B cell (primary cell): ENCODE results near the gene PYCR2. TPM values are rescaled to one million over a fixed set of nuclear protein-coding genes. Genes with fewer than 3 reads are reported as not detected.
"Not testable (repeated sequence)": the region's sequence is repeated elsewhere in the genome, so short reads cannot be mapped to it uniquely, and the experiment has no call there.

ENCODE experiments used
- ATAC-seq: fragments of 200-7000 bp; cut with Tn5 transposase; one replicate; pipeline ENCODE4 v1.10.0; 2021; ENCODE audit warnings: low read depth, mild to moderate bottlenecking, moderate number of reproducible peaks, moderate library complexity
- CTCF ChIA-PET: fragments of 350-600 bp; sonication (Branson Sonifier 250); formaldehyde crosslinking; loops from one replicate; lab custom pipeline; 2021; ENCODE audit warnings: antibody characterized with exemption, inconsistent platforms; lab: Charles Lee
- POLR2A ChIA-PET: fragments of 350-600 bp; sonication (Branson Sonifier 250); formaldehyde crosslinking; loops from one replicate; lab custom pipeline; 2021; ENCODE audit warnings: antibody characterized with exemption; lab: Charles Lee
- DNase-seq: peaks from one replicate; pipeline ENCODE4 v3.0.0; 2013
- H2AFZ ChIP-seq: 2 replicates; pipeline ENCODE4 v1.6.1; 2012; ENCODE audit warnings: mild to moderate bottlenecking, low read depth, low read length; ENCODE audit not compliant: insufficient read depth, poor library complexity, severe bottlenecking
- H3K27ac ChIP-seq, 2 donors: 1 replicate in 1 of 2; 2 replicates in 1 of 2; pipeline ENCODE4 v1.5.1; 2012 to 2013; ENCODE audit warnings: low read length in 2 of 2, mild to moderate bottlenecking in 2 of 2, moderate library complexity in 1 of 2
- H3K27me3 ChIP-seq, 4 experiments: fragments of 200-600 bp in 1 of 4; sonication (generic) in 1 of 4; replicated peaks in 1 of 4; 1 replicate in 2 of 4; 2 replicates in 2 of 4; pipeline versions ENCODE4 v1.6.1 to v1.7.0; 2013 to 2016; ENCODE audit warnings: low read length in 3 of 4, mild to moderate bottlenecking in 2 of 4, mixed read lengths in 1 of 4, moderate library complexity in 1 of 4; ENCODE audit not compliant: insufficient read depth in 4 of 4, control insufficient read depth in 3 of 4; ENCODE audit errors: control extremely low read depth in 1 of 4
- H3K36me3 ChIP-seq, 2 experiments: replicated peaks in 1 of 2; 1 replicate in 1 of 2; 2 replicates in 1 of 2; pipeline versions ENCODE4 v1.6.1 to v1.7.1; 2013; ENCODE audit warnings: low read length in 1 of 2; ENCODE audit not compliant: insufficient read depth in 2 of 2, control insufficient read depth in 1 of 2; ENCODE audit errors: control extremely low read depth in 1 of 2, extremely low read depth in 1 of 2
- H3K4me1 ChIP-seq, 2 donors: fragments of 200-600 bp in 1 of 2; sonication (generic) in 1 of 2; 1 replicate in 1 of 2; 2 replicates in 1 of 2; pipeline versions ENCODE4 v1.5.1 to v1.6.1; 2013 to 2017; ENCODE audit warnings: low read length in 2 of 2; ENCODE audit not compliant: control insufficient read depth in 2 of 2, insufficient read depth in 2 of 2
- H3K4me2 ChIP-seq: replicated peaks from 2 replicates; pipeline ENCODE3; 2012; ENCODE audit warnings: mild to moderate bottlenecking, low read depth, low read length; ENCODE audit not compliant: poor library complexity, severe bottlenecking
- H3K4me3 ChIP-seq, 5 experiments: fragments of 200-600 bp in 1 of 5; sonication (generic) in 1 of 5; 1 replicate in 3 of 5; 2 replicates in 2 of 5; pipeline versions ENCODE4 v1.5.1 to v1.7.0; 2011 to 2016; ENCODE audit warnings: low read length in 4 of 5, mild to moderate bottlenecking in 4 of 5, low read depth in 2 of 5, control low read depth in 1 of 5, moderate library complexity in 1 of 5; ENCODE audit not compliant: insufficient read depth in 1 of 5; ENCODE audit errors: control extremely low read depth in 1 of 5, extremely low read depth in 1 of 5
- H3K79me2 ChIP-seq: fragments of 200-600 bp; sonication (generic); one replicate; pipeline ENCODE4 v1.6.0; 2016; ENCODE audit warnings: low read length; ENCODE audit not compliant: control insufficient read depth, insufficient read depth
- H3K9ac ChIP-seq: fragments of 200-600 bp; sonication (generic); 2 replicates; pipeline ENCODE4 v1.6.1; 2017; ENCODE audit warnings: mild to moderate bottlenecking, low read length, moderate library complexity
- H3K9me3 ChIP-seq, 3 donors: one replicate each; pipeline versions ENCODE4 v1.6.1 to v1.7.1; 2013; ENCODE audit warnings: low read length in 2 of 3; ENCODE audit not compliant: control insufficient read depth in 2 of 3, insufficient read depth in 1 of 3; ENCODE audit errors: control extremely low read depth in 1 of 3
- H4K20me1 ChIP-seq: 2 replicates; pipeline ENCODE4 v1.6.0; 2012; ENCODE audit warnings: mild to moderate bottlenecking, low read length; ENCODE audit not compliant: insufficient read depth, control insufficient read depth, poor library complexity, severe bottlenecking
- H3K27ac Mint-ChIP-seq: one replicate; pipeline ENCODE4 v1.8.0; 2021; ENCODE audit warnings: mixed read lengths
- H3K27me3 Mint-ChIP-seq: one replicate; pipeline ENCODE4 v1.8.0; 2021; ENCODE audit warnings: mixed read lengths
- H3K4me1 Mint-ChIP-seq: one replicate; pipeline ENCODE4 v1.8.0; 2021; ENCODE audit warnings: mixed read lengths
- H3K4me3 Mint-ChIP-seq: one replicate; pipeline ENCODE4 v1.8.0; 2021; ENCODE audit warnings: mixed read lengths
- H3K9me3 Mint-ChIP-seq: one replicate; pipeline ENCODE4 v1.8.0; 2022; ENCODE audit warnings: mixed read lengths; ENCODE audit not compliant: insufficient read depth
- CTCF ChIP-seq: fragments of 200-600 bp; IDR thresholded peaks from one replicate; pipeline ENCODE4 v1.8.0; 2022; ENCODE audit warnings: antibody characterized with exemption, mild to moderate bottlenecking
- EZH2 ChIP-seq: IDR thresholded peaks from 2 replicates; pipeline ENCODE4 v1.6.1; 2012; ENCODE audit warnings: borderline replicate concordance, low read depth, mild to moderate bottlenecking, moderate library complexity, low read length; ENCODE audit not compliant: insufficient read depth, poor library complexity, severe bottlenecking
- WGBS: methylation state at CpG from one replicate; pipeline ENCODE4 v1.1.5; 2013; ENCODE audit warnings: missing lambda C conversion rate; ENCODE audit not compliant: insufficient coverage; 5-methylcytosine and 5-hydroxymethylcytosine counted together
- intact Hi-C: fragments of 100-400 bp; cut with micrococcal nuclease; formaldehyde crosslinking; loops from one replicate; pipeline ENCODE4 v1.10.0; 2022
- polyA plus RNA-seq: library from polyadenylated mRNA; depleted of rRNA; stranded (reverse); fragments of >200 nt; gene quantifications from 2 replicates; pipeline ENCODE4 v1.2.3, GENCODE V29; 2012
- total RNA-seq, 2 donors: library from RNA; stranded (reverse); fragments of 120-200 nt in 1 of 2; gene quantifications; 1 replicate in 1 of 2; 2 replicates in 1 of 2; pipeline versions ENCODE4 v1.2.3 to v1.2.4, GENCODE V29; 2013 to 2022

The PYCR2 gene
- total and polyA plus RNA-seq, 2 donors (not counting 1 experiment from before 2014, with no cell fraction given), result 113 to 134 TPM

- H3K27ac Mint-ChIP-seq, ATAC-seq, H3K4me2 ChIP-seq, H3K4me3 ChIP-seq, H3K27ac ChIP-seq, H4K20me1 ChIP-seq, H2AFZ ChIP-seq, DNase-seq, H3K27me3 Mint-ChIP-seq, H3K36me3 ChIP-seq, H3K27me3 ChIP-seq, H3K9me3 ChIP-seq, H3K4me3 Mint-ChIP-seq, H3K9ac ChIP-seq, H3K4me1 ChIP-seq, H3K9me3 Mint-ChIP-seq, POLR2A ChIA-PET, H3K4me1 Mint-ChIP-seq, intact Hi-C loops: not testable (repeated sequence)
- CTCF ChIA-PET, result interaction anchor here (1.0 to 3.2 kb wide), 4 partner anchors 9 to 110 kb away, joined by 3 to 11 read pairs (median 4); partner anchors contain the start of gene SRP9
- peaks cover 13% of the 10 kb centered on the region for H3K79me2 ChIP-seq
- 75% methylated on average over 17 of the region's 56 CpGs for WGBS
Observed at GRCh38 chr1:225887554-225888288, 36.3 kb downstream of the PYCR2 start.

- TF ChIP-seq EZH2 (no peak), CTCF (no peak)
- H2AFZ ChIP-seq, result no peak overlapping the region
- Mint-ChIP-seq H3K4me1 (peaks cover 8% of the 10 kb centered on the region), H3K27ac (no peak overlapping the region), H3K4me3 (no peak overlapping the region), H3K27me3 (peaks cover 3% of the 10 kb centered on the region), H3K9me3 (no peaks in the 10 kb centered on the region)
- DNase-seq (no peak), ATAC-seq (no peak)
- peaks cover 0 to 8% of the 10 kb centered on the region in 2 donors for H3K4me1 ChIP-seq
- peaks cover 21% of the 10 kb centered on the region for H3K79me2 ChIP-seq
- H3K4me2 ChIP-seq, result no peak overlapping the region
- no CpG with 5 or more reads among the region's 7 CpGs for WGBS
- intact Hi-C loops, result no loop called here
- no peak overlapping the region for H3K9ac ChIP-seq
- H4K20me1 ChIP-seq, result no peaks in the 10 kb centered on the region
- H3K9me3 ChIP-seq, result no peaks in the 10 kb centered on the region
- CTCF ChIA-PET, result interaction anchor here (1.0 to 1.6 kb wide), 3 partner anchors 10 to 109 kb away, joined by 3 to 4 read pairs (median 4); partner anchors contain the start of gene SRP9
- no peaks in the 10 kb centered on the region for H3K36me3 ChIP-seq
- POLR2A ChIA-PET, result no interaction called here
- H3K27ac ChIP-seq, result no peak overlapping the region
- no peak overlapping the region for H3K4me3 ChIP-seq
- no peaks in the 10 kb centered on the region for H3K27me3 ChIP-seq
Observed at GRCh38 chr1:225887030-225887314, 37.1 kb downstream of the PYCR2 start.
